NCI-H446 treated with DMSO at 0.1 percent for 48 hours (cell line): ENCODE measurements around the gene HTR1B.

Experiments
- DNase-seq: peaks from one replicate; lab custom pipeline; 2025; lab: John Stamatoyannopoulos, UW

The HTR1B gene

DNA sequence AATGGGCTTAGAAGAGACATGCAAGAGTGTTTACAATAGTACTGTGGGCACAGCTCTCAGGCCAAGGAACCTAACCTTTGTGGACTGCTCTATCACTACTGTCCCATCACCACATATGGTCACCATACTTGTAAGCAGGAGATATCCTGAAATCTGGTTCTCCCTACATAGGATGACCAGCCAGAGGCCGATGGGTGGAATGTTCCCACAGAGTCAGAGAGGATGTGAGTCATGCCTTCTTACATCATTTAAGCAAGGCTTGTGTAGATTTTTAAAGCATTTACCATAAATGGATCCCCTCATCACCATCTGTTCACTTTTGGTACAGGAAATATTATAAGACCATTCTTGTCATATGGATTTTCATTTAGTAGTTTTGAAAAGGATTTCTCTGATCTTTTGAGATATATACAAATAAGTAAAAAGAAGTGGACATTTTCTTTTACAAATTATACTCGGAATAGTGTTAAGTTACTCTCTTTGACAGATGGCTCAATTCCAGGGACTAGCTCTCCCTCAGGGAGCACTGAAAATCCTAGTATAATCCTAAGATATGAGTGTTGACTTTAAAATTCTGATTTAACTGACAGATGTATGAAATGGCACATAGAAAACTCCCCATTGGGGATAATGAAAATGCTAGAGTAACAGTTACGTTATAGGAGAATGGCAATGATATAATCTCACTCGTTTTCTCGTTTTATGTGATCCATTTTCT, 6.6 kb downstream of the HTR1B start:
- DNase-seq: no peak

DNA sequence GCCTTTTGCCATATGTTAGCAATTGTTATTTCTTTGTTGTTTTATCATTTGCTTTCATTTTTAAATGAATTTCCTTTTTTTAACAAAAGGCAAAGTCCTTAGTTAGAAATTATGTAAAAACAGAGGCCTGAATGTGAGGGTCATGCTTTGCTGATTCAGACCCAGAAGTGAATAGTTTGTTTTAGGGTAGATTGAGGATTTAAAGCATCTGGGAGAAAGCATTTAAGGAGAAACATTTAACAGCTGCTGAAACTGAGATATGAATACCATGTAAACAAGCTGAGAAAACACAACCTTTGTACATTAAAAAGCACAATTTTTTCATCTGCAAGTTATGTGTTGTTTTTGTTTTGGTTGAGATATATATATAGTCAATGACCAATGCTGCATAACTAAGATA, 8.0 kb downstream of the HTR1B start:
- DNase-seq: no peak

DNA sequence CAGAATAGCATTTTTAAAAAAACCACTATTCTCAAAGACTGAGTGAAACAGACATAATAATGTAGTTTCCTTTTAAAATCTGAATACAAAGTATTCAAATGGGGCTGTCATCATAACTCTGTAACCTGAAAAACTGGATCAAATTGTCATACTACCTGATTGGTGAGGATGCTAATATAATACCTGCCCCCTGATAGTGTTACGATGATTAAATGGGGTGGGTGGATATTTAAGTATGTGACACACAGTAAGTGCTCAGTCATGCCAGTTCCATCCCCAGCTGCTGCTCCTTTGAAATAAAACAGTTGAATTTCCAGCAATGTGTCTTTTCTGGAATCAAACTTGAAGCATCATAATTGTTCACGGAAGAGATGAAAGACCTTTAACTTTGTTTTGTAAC, 8.9 kb downstream of the HTR1B start:
- no peak for DNase-seq

DNA sequence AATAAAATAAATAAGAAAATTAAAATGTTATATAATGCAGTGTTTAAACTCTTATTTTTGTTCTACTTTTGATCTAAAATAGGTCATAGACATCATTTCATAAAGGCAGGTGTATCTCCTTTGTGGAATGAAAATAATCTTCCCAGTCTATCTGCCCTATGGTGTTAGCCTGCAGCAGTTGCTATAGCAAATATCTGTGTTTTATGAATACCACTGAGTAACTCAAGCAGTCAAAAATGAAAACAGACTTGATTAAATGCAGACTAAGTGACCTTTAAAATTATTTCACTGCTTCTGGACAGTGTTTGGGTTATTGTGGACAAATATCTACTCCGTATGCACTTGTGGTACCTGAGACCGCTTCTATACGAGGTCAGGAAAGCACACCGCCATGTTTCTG, 11.8 kb downstream of the HTR1B start:
- DNase-seq: no peak

DNA sequence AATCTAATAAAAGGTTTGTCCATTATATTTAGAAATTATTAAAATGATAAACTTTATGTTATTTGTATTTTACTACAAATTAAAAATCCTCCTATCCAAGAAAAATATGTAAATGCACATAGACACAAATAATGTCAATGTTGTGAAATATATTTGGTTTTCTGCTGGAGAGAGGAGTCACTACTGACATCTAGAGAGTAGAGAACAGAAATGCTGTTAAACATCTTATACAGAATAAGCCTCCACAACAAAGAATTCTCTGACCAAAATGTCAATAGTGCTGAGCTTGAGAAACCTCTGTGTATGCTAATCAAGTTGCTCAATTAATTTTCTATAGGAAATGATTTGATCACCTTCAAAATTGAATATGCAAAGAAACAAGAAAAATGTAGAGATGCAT, 12.4 kb downstream of the HTR1B start:
- no peak for DNase-seq

DNA sequence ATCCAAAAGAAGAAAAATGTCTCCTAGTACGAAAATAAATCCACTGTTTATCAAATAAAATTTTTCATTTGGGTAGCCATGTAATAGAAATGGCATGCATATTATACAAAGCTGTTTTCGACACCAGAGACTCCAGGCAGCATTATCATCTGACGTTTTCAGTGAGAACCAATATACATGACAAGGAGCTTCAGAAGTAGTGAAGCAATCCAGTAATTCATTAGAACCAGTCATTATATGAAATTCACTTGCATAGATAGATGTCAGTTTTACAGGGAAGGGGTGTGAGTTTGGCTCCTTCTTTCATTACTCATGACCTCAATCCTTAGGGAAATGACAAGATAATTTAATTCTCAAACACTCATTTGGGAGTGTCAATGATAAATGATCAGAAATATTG, 14.7 kb downstream of the HTR1B start:
- no peak for DNase-seq

DNA sequence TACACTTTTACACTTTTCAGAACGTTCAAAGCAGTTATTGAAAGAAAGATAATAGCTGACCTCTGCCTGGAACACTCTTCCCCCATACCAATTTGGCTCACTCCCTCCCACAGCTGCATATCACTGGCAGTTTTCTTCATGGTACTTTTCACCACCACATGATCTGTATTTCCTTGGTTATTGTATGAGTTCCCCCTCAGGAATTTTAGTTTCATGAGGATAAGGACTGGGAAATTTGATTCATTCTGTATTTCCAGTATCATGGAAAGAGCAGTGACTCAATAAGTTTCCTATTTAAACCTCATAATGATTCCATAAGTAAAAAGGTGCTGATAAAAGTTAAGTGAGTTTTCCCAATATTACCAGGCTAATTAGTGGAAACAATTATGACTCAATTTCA, 16.0 kb downstream of the HTR1B start:
- DNase-seq: no peak

DNA sequence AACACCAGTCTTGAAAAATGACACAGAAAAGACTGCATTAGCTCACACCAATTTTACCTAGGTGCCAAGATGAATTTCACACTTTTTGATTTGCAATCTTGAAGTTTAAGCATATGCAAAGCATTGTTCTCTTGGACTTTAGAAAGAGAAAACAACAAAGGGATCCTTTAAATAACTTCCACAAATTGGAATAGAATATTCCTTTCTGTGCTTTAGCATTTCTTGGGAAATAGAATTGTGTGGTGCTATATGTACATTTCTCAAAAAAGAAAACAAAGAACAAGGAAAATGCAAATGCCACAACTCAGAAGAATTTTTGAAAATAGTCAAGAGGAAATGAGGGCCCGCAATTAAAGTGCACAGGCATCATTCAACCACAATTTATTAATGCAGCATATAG, 17.0 kb downstream of the HTR1B start:
- DNase-seq: no peak

DNA sequence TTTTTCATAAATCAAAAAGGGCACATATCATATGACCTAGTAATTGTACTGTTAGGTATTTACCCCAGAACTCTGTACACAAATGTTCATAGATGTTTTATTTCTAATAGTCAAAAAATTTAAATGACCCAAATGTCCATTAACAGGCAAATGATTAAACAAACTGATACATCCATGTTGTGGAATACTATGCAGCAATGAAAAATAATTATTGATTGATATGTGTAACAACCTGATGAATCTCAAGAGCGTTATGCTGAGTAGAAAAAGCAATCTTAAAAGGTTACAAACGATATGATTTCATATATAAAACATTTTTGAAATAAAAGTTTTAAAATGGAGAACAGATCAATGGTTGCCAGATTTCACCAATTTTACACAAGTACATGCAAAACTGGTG, 18.1 kb downstream of the HTR1B start:
- DNase-seq: no peak

DNA sequence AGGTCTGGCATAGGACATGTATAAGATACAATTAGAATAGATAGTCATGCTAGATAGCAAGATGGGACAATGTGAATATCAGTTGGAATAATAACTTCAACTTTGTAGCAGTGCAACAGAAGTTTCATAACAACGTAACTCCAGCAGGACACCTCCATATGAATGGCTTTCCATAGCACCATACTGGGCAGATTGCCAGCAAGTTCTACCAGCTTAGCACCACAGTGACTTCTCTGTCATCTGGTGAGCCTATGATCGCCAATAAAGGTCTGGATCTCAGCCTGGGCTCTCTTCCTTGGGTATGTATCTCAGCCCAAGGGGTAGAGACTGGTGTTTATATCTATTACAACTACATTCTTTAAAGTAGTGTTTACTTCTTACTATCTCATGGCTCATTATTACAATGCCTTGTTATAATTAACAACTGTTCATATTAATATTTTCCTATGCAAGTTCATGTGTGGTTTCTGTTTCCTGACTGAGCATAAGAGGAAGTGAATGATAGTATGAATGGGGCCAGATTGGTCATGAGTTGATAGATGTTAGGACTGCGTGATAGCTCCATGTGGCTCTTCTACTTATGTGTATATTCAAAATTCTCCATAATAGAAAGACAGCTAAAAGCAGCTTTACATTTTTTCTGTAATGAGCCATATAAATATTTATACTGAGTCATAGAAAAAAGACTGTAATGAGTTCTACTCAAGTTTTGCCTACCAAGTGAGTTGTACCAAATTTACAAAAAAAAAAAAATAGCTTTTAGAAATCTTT, 22.9 kb downstream of the HTR1B start:
- peak; percentile 30 for DNase-seq

DNA sequence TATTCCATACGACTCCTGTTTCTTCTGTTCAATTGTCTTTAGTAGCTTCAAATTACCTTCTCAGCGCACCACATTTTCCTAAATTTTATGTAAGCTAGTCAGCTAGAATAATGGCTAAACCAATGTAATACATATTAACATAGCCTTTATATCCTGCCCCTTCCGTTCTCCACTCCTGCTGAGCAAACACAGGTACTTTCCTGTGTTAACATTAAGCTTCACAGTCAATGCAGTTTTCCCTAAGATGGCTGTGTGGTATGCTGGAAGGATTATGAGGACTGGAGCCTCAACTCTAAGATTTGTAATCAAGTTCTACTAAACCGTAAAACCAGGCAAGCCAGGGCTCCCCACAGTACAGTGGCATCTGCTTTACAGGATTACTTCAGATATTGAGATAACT, 29.4 kb downstream of the HTR1B start:
- DNase-seq: no peak

DNA sequence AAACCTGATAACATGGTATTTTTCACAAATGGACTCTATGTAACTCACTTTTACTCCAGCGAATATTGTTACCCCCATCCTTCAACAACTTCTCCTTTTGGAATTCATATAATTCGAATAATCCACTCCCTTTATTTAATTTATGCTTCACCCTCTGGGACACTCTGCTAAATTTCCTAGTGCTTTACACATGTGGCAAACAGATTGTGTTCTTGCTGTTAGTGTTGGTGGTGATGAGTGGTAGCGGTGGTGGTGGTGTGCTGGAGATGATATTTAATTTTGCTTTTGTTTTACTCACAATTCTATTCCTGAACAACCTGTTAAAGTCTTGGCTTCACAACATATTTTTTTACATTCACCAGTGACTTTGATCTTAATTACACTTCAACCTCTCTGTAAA, 32.8 kb downstream of the HTR1B start:
- DNase-seq: no peak

DNA sequence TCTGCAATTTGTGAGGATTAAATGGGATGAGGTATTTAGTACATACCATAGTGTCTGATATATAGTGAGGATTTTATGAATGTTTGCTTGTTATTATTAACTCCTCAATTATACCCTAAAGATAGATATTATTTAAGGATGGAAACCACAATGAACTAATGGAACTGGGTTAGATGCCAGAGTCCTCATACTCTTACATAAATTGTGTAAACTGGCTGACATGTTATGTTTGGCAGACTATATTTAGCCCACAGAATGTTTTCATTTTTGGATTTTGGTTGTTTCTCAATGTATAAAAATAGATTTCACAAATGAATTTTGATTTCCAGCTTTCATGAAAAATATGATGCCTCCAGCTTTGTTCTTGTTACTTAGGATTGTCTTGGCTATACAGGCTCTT, 37.6 kb downstream of the HTR1B start:
- DNase-seq: no peak

DNA sequence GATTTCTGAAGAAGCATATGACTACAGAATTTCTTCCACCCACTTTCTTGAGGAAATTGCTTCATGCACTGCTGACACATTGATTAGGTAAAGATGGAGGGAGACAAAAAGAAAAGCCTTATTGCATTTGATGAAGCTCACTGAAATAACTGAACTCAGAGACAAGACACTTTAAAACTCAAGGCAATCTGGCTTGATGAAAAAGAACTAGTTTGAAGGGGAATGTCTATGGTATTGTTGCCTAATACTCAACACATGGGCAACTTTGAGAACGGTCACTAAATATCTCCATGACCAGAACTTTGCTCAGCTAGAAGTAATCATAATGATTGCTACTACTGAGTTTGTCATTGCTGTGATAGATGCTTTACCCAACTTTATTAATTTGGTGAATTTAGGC, 38.1 kb downstream of the HTR1B start:
- DNase-seq: no peak

DNA sequence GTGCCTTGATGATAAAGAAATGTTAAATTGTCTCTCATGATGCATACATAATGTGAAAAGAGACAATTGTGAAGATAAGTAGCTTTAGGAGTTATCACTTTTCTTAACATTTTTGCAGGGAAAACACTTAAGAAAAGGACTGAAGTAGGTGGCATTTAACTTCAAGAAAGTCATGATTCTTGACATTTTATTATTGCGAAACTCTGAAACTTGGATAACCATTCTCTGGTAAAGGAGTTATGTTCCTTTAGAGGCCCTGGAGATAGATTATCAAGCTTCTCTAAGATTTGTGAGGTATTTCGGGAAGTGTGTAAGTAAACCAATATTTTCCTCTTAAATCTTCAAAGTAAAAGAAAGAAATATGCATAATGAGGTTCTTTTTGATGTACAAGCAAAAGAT, 38.5 kb downstream of the HTR1B start:
- DNase-seq: no peak

DNA sequence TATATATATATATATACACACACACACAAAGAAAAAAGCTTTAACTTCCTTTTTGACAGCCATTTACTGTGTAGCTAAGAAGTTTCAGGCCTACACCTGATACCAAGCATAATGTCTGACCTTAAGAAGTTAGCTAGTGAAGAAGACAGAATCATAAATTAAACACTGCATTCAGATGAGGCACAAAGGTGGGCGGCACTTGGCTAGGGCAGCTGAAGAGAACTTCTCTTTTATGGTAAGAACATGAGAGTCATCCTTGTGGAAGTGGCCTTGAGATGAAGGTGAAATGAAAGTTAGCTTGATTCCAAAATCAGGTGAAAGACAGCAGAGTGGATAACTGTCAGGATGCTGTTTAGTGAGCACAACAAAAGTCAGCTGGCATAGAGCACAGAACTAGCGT, 46.5 kb downstream of the HTR1B start:
- no peak for DNase-seq

DNA sequence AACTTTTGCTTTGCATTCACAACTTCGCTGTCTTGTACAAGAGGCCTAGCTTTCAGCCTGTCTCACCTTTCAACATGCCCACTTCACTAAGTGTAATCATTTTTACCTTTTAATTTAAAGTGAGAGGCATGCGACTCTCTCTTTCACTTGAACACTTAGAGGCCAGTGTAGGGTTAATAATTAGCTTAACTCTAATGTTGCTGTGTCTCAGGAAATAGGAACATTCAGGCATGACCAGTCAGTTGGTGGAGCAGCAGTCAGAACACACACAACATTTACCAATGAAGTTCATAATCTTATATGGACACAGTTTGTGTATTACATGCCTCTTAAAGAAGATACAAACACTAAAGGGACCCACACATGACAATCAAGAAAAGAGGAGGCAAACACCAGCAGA, 47.6 kb downstream of the HTR1B start:
- no peak for DNase-seq
